KMS-11 (cell line): ENCODE results near the gene DLG2.

Experiments
- H2AFZ ChIP-seq: fragments of 200-600 bp; sonication (generic); 2 replicates; pipeline ENCODE4 v1.6.1; 2016; ENCODE audit warnings: antibody characterized with exemption, mixed run types, low read depth
- H3K27ac ChIP-seq: fragments of 200-600 bp; sonication (generic); 2 replicates; pipeline ENCODE4 v1.6.1; 2016; ENCODE audit warnings: mild to moderate bottlenecking, mixed run types
- H3K27me3 ChIP-seq: fragments of 200-600 bp; sonication (generic); 2 replicates; pipeline ENCODE4 v1.6.1; 2017; ENCODE audit warnings: mild to moderate bottlenecking, low read depth, mixed run types, moderate library complexity; ENCODE audit not compliant: insufficient read depth
- H3K36me3 ChIP-seq: fragments of 200-600 bp; sonication (generic); 2 replicates; pipeline ENCODE4 v1.6.1; 2017; ENCODE audit warnings: mild to moderate bottlenecking, mixed run types; ENCODE audit not compliant: insufficient read depth
- H3K4me1 ChIP-seq: fragments of 200-600 bp; sonication (generic); 2 replicates; pipeline ENCODE4 v1.6.1; 2016; ENCODE audit warnings: mild to moderate bottlenecking, low read depth, mixed run types; ENCODE audit not compliant: poor library complexity, severe bottlenecking
- H3K4me2 ChIP-seq: fragments of 200-600 bp; sonication (generic); 2 replicates; pipeline ENCODE4 v1.7.0; 2016; ENCODE audit warnings: mild to moderate bottlenecking, mixed run types
- H3K4me3 ChIP-seq: fragments of 200-600 bp; sonication (generic); IDR thresholded peaks from 2 replicates; pipeline ENCODE4 v1.6.1; 2017; ENCODE audit warnings: low read depth, low read length, mixed read lengths; ENCODE audit not compliant: insufficient read depth
- H3K79me2 ChIP-seq: fragments of 200-600 bp; sonication (generic); 2 replicates; pipeline ENCODE4 v1.6.1; 2016; ENCODE audit warnings: low read depth, mixed run types; ENCODE audit not compliant: insufficient read depth
- H3K9ac ChIP-seq: fragments of 200-600 bp; sonication (generic); 2 replicates; pipeline ENCODE4 v1.6.1; 2016; ENCODE audit warnings: mild to moderate bottlenecking, mixed run types
- H4K20me1 ChIP-seq: fragments of 200-600 bp; sonication (generic); 2 replicates; pipeline ENCODE4 v1.6.1; 2016; ENCODE audit warnings: mild to moderate bottlenecking, mixed run types; ENCODE audit not compliant: insufficient read depth
- TF ChIP-seq, protein P1 (sequence below): fragments of 200-600 bp; sonication (generic); conservative IDR thresholded peaks from 2 replicates; pipeline ENCODE4 v1.6.1; 2017; ENCODE audit warnings: low read depth, mild to moderate bottlenecking, antibody characterized with exemption, low read length, moderate library complexity, mixed read lengths

The DLG2 gene

DNA sequence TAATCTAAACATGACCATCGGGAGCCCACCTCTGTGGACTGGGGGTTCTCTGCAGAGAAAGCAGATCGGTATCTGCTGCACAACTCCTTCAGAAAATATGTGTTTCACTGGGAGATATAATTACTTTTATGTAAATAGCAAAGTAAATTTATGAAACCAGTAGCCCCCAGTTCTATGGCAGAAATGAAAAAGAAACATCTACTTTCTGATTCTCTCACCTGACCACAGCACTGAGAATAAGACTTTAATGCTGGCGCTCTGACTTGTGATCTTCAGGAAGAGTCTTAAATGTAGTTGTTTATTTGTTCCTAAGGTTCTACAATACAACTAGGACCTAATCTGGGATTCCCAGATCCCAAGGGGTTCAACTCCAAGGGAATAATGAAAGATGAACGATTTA lies 518.0 kb downstream of the DLG2 start:
- no peaks in the 10 kb centered on the region for H3K36me3 ChIP-seq
- peaks cover 45% of the 10 kb centered on the region for H3K4me1 ChIP-seq
- no peaks in the 10 kb centered on the region for H3K27me3 ChIP-seq
- H4K20me1 ChIP-seq, result no peaks in the 10 kb centered on the region
- no peak overlapping the region for H3K9ac ChIP-seq
- peak overlapping the region; percentile 57 for H3K4me2 ChIP-seq
- 0 out of 2 replicates have a peak overlapping the region, but pooled peaks have one; percentile 12 for H2AFZ ChIP-seq
- TF ChIP-seq, protein P1, sequence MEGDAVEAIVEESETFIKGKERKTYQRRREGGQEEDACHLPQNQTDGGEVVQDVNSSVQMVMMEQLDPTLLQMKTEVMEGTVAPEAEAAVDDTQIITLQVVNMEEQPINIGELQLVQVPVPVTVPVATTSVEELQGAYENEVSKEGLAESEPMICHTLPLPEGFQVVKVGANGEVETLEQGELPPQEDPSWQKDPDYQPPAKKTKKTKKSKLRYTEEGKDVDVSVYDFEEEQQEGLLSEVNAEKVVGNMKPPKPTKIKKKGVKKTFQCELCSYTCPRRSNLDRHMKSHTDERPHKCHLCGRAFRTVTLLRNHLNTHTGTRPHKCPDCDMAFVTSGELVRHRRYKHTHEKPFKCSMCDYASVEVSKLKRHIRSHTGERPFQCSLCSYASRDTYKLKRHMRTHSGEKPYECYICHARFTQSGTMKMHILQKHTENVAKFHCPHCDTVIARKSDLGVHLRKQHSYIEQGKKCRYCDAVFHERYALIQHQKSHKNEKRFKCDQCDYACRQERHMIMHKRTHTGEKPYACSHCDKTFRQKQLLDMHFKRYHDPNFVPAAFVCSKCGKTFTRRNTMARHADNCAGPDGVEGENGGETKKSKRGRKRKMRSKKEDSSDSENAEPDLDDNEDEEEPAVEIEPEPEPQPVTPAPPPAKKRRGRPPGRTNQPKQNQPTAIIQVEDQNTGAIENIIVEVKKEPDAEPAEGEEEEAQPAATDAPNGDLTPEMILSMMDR, result no peak
- H3K27ac ChIP-seq, result peak overlapping the region; percentile 2; the same call in 1 of the 2 replicates
- H3K4me3 ChIP-seq, result no peak overlapping the region
- no peaks in the 10 kb centered on the region for H3K79me2 ChIP-seq

DNA sequence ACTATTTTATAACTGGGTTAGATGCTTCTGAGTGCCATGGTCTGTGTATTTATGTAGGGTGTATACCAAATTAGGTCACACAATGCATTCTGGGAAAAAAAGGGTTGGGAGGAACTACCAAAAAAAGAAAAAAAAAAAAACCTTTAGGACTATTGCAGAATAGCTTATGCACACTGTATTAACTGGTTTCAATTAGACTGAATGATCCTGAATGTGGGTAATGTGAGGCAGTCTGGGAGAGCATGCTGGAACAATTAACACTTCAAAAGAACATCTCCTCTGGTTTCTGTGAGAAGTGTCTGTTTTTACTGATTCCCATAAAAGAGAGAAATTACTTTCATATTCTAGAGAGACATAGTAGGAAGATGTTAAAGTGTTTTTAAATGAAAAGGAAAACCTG lies 521.3 kb downstream of the DLG2 start:
- Histone ChIP-seq H3K9ac (no peak overlapping the region), H3K4me1 (peaks cover 38% of the 10 kb centered on the region), H2AFZ (no peak overlapping the region), H3K27ac (no peak overlapping the region), H3K27me3 (no peaks in the 10 kb centered on the region), H3K79me2 (no peaks in the 10 kb centered on the region), H3K4me3 (no peak overlapping the region), H3K4me2 (no peak overlapping the region), H4K20me1 (no peaks in the 10 kb centered on the region), H3K36me3 (no peaks in the 10 kb centered on the region)
- TF ChIP-seq, protein P1, result no peak

DNA sequence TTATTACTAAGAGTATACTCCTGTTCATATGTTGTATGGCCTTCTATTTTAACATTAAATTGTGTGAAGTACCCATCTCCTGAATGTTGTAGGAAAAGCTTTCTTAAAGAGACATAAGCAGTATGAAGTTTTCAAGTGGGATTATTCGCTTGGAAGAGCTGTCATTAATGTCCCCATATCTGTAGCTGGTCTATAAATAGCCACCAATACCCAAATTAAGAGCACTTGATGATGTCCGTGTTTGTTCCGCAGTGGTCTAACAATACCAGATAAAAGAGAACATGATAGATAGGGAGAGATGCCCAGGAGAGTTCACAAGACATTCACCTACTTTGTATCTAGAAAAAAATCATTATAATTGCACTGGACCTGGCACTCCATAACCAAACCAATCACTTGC lies 527.6 kb downstream of the DLG2 start:
- no peaks in the 10 kb centered on the region for H4K20me1 ChIP-seq
- no peaks in the 10 kb centered on the region for H3K79me2 ChIP-seq
- peaks cover 8% of the 10 kb centered on the region for H3K4me1 ChIP-seq
- no peak overlapping the region for H3K4me2 ChIP-seq
- no peaks in the 10 kb centered on the region for H3K36me3 ChIP-seq
- no peak overlapping the region for H3K9ac ChIP-seq
- no peak overlapping the region for H3K4me3 ChIP-seq
- no peak overlapping the region for H3K27ac ChIP-seq
- H2AFZ ChIP-seq, result no peak overlapping the region
- TF ChIP-seq, protein P1, result no peak
- no peaks in the 10 kb centered on the region for H3K27me3 ChIP-seq

DNA sequence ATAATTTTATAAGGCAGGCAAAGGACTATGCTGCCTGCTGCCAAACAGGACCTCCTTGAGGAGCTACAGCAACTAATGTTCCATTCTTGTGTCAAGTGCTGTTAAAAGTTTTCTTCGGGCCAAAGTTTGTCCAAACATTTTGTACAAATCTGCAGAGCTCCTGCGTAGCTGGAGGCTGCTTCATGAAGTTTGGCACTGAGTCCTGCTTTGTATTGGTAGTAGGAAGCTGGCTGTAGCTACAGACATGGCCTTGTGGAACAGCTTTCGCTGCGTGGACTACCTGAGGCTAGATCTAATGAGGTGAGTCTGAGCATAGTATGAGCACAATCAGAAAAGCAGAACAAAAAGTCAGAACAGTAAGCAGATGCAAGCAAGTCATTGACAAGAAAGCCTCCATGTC lies 528.1 kb downstream of the DLG2 start:
- no peaks in the 10 kb centered on the region for H4K20me1 ChIP-seq
- no peaks in the 10 kb centered on the region for H3K27me3 ChIP-seq
- H3K27ac ChIP-seq, result no peak overlapping the region
- no peak overlapping the region for H2AFZ ChIP-seq
- no peaks in the 10 kb centered on the region for H3K36me3 ChIP-seq
- peaks cover 8% of the 10 kb centered on the region for H3K4me1 ChIP-seq
- H3K4me3 ChIP-seq, result no peak overlapping the region
- H3K79me2 ChIP-seq, result no peaks in the 10 kb centered on the region
- no peak overlapping the region for H3K4me2 ChIP-seq
- TF ChIP-seq, protein P1, result no peak
- H3K9ac ChIP-seq, result no peak overlapping the region
